GM18873 (cell line): ENCODE data around the gene MYOF.
"Not testable (repeated sequence)": the region's sequence is repeated elsewhere in the genome, so short reads cannot be mapped to it uniquely, and the experiment has no call there.

Experiments
- ATAC-seq: cut with Tn5 transposase; IDR thresholded peaks from one replicate; pipeline ENCODE4 v1.9.1; 2021; ENCODE audit warnings: mild to moderate bottlenecking, moderate library complexity, moderate number of reproducible peaks; ENCODE audit not compliant: unreplicated experiment, low FRiP score

Gene MYOF

DNA sequence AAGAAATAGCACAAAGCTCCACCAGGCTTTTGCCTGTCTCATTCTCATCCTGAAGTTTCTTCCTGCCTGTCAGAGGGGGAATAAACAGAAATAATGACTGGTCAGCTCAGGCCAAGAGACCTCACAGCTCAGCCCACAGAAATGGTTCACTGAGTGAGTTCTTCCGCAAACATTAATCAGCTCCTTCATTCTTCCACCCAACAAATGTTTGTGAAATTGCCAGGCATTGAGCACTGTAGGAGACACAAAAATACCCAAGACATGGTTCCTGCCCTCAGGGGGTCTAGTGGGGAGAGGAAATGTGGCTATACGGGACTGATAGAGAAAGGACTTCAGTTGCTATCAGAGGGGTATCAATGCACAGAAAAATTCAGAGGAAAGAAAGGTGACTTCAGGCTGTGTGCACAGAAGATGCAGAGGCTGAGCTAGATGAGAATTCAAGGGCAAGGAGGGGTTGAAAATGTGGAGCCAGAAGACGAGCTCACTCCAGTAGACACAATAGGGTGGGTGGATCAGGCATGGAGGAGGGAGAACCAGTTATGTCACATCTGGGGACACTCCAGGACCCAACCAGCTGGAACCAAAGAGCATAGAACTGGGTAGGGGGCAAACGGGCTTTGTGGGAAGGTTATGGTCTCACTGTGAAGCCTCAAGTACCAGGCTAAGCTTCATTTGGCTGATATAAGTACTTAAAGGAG lies 20.9 kb downstream of the MYOF start:
- ATAC-seq, result no peak

GRCh38 chr10:93459466-93459865 lies 22.7 kb downstream of the MYOF start:
- ATAC-seq, result no peak

- ATAC-seq, result no peak
Observed at GRCh38 chr10:93458821-93459257, 23.3 kb downstream of the MYOF start.

DNA sequence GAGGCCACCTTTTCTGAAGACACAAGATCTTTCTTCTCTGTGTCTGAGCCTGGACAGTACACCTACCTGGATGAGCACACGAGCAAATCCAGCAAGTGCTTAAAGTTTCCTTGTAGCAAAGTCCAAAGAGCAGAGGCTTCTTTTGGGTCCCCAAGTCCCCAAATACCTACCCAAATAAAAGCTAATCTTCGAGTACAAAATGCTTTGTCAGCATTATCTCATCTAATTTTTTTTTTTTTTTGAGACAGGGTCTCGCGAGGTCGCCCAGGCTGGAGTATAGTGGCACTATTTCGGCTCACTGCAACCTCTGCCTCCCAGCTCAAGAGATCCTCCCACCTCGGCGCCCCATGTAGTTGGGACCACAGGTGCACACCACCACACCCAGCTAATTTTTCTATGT lies 24.6 kb downstream of the MYOF start:
- ATAC-seq, result no peak

GRCh38 chr10:93456480-93456879 lies 25.7 kb downstream of the MYOF start:
- no peak for ATAC-seq

DNA sequence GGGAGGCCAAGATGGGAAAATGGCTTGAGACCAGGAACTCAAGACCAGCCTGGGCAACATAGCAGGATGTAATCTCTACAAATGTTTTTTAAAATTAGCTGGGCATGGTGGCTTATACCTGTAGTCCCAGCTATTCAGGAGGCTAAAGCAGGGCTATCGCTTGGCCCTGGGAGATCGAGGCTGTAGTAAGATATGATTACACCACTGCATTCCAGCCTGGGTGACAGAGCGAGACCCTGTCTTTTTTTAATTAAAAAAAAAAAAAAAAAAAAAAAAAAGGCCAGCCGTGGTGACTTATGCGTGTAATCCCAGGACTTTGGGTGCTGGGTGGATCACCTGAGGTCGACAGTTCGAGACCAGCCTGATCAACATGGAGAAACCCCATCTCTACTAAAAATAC lies 27.4 kb downstream of the MYOF start:
- ATAC-seq, result no peak

- no peak for ATAC-seq
Observed at GRCh38 chr10:93454146-93454545, 28.0 kb downstream of the MYOF start.

DNA sequence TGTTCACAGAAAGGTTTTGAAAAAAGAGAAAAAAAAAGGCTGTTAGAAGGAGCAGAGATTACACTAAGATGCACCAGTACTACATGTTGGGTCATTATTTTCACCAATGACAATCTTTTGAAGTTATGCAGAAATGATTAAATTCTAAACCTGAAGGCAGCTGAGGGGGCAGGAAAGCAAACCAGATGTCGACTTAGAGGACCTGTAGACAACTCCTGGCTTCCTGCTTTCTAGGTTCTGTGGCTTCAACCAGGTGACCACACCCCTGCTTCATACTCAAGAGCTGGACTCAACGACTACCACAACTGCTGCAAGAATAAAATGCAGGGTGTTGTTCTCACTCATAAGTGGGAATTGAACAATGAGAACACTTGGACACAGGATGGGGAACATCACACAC lies 30.0 kb downstream of the MYOF start:
- ATAC-seq, result no peak

DNA sequence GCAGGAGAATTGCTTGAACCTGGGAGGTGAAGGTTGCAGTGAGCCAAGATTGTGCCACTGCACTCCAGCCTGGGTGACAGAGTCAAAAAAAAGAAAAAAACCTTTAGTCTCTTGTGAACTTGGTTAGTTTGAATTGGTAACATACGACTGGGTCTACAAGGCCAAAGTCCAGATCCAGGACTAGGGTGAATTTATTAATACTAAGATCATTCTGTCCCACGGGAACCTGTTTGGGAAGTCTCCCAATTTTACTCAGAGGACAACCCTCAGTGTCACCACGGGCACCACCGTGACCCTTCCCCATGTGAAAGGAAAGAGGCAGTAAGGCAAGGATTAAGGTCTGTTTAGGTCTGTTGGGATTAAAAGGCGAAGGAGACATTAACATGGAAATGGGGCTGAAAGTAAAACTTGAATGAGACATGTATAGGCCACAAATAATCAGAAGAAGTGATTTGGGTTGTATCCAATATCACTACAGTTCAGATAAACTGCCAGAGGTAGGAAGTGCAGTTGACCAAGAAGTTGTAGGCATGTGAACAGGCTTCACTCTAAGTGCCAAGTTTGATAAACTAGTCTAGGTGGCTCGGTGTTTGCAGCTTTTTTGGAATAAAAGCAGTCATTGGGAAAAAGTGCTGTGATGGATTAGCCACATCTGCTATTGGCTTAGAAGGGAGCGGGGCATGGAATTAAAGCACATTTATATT lies 30.7 kb downstream of the MYOF start:
- ATAC-seq, result no peak

GRCh38 chr10:93447970-93448369 lies 34.2 kb downstream of the MYOF start:
- ATAC-seq, result no peak

DNA sequence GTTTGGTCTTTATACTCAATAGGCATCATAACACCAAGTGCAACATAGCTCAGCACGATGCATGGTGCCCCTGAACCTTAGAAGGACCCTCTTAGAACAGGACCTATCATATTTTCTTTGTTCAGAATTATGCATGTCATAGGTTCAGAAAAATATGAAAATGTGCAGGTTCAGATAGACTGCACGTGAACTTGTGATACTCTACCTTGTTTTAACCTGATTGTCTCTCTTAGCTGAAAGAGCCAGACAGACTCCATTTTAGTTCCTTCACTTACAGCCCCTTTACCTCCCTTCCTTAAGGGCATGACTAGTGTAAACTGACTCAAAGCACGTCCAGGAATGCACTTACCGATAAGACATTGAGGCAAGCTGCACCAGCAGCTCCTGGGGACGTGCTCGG lies 35.1 kb downstream of the MYOF start:
- no peak for ATAC-seq

DNA sequence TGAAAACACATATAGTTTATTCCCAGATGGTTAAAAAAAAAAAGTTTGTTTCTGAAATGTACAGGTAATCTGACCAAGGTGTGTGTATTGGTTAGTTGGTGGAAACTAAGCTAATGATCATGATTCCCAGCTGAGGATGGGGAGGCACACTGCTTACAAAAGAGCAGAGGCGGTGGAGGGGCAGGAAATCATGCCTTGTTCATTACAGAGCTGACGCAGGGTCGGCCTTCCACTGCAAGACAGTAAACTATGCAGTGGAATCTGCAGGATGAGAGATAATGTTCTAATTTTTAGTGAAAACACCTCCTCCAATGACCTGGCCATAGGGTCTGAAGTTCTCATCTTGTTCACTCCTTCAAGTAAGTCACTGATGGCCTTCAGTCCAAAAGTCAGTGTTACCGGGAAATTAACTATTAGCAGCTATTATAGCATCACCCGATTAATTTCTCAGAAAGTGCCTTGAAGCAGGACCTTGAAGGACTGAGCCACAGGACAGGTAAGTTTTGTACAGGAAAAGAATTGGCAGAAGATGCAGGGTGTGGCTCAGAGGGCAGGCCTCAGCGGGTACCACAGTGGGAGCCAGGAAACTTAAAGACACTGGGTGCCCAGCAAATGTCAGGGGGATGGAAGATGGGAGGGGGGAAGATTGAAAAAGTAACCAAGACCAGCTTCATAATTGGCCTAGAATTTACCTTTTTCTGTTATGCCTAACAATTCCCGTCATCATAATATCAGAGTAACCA lies 36.0 kb downstream of the MYOF start:
- no peak for ATAC-seq

- no peak for ATAC-seq
Observed at GRCh38 chr10:93445097-93445960, 36.8 kb downstream of the MYOF start.

DNA sequence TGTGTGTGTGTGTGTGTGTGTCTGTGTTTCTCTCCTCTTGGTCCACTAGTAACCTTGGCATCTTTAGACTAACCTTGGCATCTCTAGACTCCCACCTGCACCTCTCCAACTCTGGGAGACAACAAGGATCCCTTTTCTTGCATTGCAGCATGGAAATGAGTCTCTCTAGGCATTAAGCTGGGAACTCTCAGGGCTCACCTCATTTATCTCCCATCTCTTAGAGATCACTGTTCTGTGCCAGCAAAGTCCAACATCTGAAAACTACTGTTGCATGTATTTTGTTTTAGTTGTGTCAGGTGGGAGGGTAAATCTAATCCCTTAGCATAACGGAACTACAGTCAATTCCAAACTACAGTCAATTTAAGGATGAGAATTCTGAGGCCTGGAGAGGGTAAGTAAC lies 38.7 kb downstream of the MYOF start:
- no peak for ATAC-seq

DNA sequence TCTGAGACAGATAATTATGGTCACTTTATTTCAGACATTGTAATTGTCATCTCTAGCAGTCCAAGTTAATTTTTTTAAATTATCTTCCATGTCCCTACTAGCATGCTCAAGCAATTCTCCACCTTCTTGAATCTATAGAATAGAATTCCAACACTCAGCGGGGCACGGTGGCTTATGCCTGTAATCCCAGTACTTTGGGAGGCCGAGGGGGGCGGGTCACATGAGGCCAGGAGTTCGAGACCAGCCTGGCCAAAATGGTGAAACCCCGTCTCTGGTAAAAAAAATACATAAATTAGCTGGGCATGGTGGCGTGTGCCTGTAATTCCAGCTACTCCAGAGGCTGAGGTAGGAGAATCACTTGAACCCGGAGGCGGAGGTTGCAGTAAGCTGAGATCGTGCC lies 39.4 kb downstream of the MYOF start:
- not testable (repeated sequence) for ATAC-seq

GRCh38 chr10:93440591-93441091 lies 41.5 kb downstream of the MYOF start:
- ATAC-seq, result no peak

- ATAC-seq, result no peak
Observed at GRCh38 chr10:93438613-93439253, 43.4 kb downstream of the MYOF start.

DNA sequence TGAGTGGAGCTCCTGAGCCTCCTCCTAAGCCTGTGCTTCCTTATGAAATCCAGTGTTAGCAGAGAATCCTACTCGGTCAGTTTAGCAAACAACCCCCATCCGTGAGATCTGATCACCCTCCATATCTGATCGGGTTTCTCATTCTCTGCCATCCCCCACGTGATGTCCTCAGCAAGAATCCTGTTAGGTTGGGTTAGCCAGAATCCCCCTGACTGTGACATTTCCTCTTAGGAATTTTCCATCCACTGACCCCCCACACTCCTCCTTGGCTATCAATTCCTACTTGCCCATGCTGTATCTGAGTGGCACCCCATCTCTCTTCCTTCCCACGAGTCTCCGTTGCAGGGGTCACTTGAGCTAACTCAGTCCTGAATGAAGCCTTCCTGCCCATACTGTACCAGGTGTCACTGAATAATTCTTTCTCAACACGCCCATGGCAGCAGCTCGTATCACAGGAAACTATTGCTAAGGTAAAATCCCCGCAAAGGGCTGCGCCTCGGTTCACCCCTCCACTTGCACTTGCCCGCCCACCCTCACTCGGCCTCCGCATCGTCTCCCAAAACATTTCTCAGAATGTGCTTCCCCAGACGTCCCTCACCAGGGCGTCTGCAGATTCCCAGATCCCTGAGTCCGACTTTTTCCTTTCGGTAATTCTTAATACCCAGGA lies 44.1 kb downstream of the MYOF start:
- no peak for ATAC-seq
